ENCODE results near the gene ANTXR2.

DNA sequence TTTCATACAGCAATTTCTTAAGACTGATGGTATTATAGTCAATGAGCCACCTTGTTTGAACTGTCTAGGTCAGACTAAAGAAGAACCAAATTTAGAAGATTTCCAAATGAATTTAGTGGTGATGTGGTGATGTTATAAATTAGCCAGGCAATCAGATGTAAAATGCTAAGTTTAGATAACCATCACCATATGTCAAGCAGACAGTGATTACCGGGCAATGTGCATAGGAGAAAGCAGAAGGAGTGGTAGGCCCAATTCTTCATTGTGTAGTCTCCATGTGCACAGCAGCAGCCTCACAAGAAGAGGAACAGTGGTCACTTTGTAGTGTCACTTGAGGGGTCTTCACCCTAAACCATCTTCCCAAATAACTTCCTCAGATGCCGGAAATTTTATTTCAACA is 198.8 kb downstream of the ANTXR2 start:
- TF ChIP-seq, protein P1, sequence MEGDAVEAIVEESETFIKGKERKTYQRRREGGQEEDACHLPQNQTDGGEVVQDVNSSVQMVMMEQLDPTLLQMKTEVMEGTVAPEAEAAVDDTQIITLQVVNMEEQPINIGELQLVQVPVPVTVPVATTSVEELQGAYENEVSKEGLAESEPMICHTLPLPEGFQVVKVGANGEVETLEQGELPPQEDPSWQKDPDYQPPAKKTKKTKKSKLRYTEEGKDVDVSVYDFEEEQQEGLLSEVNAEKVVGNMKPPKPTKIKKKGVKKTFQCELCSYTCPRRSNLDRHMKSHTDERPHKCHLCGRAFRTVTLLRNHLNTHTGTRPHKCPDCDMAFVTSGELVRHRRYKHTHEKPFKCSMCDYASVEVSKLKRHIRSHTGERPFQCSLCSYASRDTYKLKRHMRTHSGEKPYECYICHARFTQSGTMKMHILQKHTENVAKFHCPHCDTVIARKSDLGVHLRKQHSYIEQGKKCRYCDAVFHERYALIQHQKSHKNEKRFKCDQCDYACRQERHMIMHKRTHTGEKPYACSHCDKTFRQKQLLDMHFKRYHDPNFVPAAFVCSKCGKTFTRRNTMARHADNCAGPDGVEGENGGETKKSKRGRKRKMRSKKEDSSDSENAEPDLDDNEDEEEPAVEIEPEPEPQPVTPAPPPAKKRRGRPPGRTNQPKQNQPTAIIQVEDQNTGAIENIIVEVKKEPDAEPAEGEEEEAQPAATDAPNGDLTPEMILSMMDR (IDR thresholded peaks at IDR 0.05): no peak
- TF ChIP-seq POLR2A (IDR thresholded peaks at IDR 0.05; ENCODE audit: low read depth) (no peak), POLR2AphosphoS5 (IDR thresholded peaks at IDR 0.05) (no peak), EP300 (IDR thresholded peaks at IDR 0.05) (no peak)

Measured in esophagus muscularis mucosa (tissue), 4 donors.